SK-N-SH (cell line): ENCODE measurements around the gene DDAH1.

Experiments
- RAD21 ChIP-seq: IDR thresholded peaks from 2 replicates; pipeline ENCODE4 v1.6.1; 2012; ENCODE audit warnings: mild to moderate bottlenecking, low read length
- RXRA ChIP-seq: IDR thresholded peaks from 2 replicates; pipeline ENCODE4 v1.4.0; 2012; ENCODE audit warnings: low read depth, mild to moderate bottlenecking, borderline replicate concordance
- YY1 ChIP-seq: IDR thresholded peaks from 2 replicates; pipeline ENCODE4 v1.4.0; 2012; ENCODE audit warnings: low read depth, mild to moderate bottlenecking
- TF ChIP-seq, protein P1 (sequence below): fragments of 200-600 bp; sonication (generic); IDR thresholded peaks from 2 replicates; pipeline ENCODE4 v1.6.1; 2017; ENCODE audit warnings: antibody characterized with exemption, mild to moderate bottlenecking, moderate library complexity
- TF ChIP-seq, protein P2 (sequence below): IDR thresholded peaks from 2 replicates; pipeline ENCODE4 v1.6.1; 2012; ENCODE audit warnings: mild to moderate bottlenecking, low read depth, low read length, moderate library complexity

DNA sequence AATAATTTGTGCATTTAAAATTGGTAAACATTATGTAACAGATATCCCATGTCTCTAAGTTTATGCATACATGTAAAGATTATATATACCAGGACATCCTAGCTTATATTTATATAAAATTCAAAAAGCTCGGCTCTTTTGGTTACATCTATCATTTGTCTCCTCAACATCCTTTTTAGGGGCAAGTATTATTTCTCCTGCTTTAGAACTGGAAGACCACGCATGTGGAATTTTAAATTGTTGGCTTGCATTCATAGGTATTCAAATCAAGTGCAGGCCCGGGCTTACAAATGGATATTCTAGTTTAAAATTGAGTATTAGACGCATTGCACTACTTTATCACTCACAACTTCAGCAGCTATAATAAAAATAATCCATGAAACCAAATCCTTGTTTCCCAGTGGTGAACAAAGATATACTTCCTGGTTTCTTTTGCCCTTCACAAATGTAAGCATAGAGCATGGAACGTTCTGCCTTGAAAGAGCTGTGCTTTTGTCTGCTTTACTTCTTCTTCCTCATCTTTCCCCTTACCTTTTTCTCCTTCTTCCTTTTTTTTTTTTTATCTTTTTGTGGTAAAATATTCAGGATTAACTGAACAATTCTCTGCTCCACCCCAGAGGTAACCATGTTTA, 57.1 kb downstream of the DDAH1 start:
- TF ChIP-seq, protein P1, sequence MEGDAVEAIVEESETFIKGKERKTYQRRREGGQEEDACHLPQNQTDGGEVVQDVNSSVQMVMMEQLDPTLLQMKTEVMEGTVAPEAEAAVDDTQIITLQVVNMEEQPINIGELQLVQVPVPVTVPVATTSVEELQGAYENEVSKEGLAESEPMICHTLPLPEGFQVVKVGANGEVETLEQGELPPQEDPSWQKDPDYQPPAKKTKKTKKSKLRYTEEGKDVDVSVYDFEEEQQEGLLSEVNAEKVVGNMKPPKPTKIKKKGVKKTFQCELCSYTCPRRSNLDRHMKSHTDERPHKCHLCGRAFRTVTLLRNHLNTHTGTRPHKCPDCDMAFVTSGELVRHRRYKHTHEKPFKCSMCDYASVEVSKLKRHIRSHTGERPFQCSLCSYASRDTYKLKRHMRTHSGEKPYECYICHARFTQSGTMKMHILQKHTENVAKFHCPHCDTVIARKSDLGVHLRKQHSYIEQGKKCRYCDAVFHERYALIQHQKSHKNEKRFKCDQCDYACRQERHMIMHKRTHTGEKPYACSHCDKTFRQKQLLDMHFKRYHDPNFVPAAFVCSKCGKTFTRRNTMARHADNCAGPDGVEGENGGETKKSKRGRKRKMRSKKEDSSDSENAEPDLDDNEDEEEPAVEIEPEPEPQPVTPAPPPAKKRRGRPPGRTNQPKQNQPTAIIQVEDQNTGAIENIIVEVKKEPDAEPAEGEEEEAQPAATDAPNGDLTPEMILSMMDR: no peak
- TF ChIP-seq RAD21: no peak
- TF ChIP-seq, protein P2, sequence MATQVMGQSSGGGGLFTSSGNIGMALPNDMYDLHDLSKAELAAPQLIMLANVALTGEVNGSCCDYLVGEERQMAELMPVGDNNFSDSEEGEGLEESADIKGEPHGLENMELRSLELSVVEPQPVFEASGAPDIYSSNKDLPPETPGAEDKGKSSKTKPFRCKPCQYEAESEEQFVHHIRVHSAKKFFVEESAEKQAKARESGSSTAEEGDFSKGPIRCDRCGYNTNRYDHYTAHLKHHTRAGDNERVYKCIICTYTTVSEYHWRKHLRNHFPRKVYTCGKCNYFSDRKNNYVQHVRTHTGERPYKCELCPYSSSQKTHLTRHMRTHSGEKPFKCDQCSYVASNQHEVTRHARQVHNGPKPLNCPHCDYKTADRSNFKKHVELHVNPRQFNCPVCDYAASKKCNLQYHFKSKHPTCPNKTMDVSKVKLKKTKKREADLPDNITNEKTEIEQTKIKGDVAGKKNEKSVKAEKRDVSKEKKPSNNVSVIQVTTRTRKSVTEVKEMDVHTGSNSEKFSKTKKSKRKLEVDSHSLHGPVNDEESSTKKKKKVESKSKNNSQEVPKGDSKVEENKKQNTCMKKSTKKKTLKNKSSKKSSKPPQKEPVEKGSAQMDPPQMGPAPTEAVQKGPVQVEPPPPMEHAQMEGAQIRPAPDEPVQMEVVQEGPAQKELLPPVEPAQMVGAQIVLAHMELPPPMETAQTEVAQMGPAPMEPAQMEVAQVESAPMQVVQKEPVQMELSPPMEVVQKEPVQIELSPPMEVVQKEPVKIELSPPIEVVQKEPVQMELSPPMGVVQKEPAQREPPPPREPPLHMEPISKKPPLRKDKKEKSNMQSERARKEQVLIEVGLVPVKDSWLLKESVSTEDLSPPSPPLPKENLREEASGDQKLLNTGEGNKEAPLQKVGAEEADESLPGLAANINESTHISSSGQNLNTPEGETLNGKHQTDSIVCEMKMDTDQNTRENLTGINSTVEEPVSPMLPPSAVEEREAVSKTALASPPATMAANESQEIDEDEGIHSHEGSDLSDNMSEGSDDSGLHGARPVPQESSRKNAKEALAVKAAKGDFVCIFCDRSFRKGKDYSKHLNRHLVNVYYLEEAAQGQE: no peak
- no peak for TF ChIP-seq RXRA
- TF ChIP-seq YY1: no peak
